SK-N-SH (cell line): Measurements from ENCODE around the gene OR1N1. TPM values are rescaled to one million over a fixed set of nuclear protein-coding genes. Genes with fewer than 3 reads are reported as not detected.

Source experiments
- CTCF ChIA-PET: fragments of 300-600, 350-600 bp; formaldehyde crosslinking; extraction: SDS; loops from one replicate; lab custom pipeline; 2021; lab: Yijun Ruan, JAX
- POLR2A ChIA-PET: fragments of 350-600 bp; sonication (Branson Sonifier 250); formaldehyde crosslinking; extraction: SDS; loops from one replicate; lab custom pipeline; 2020; ENCODE audit warnings: antibody characterized with exemption, inconsistent platforms; lab: Yijun Ruan, JAX
- DNase-seq: peaks from one replicate; pipeline ENCODE4 v3.0.0; 2012
- H2AFZ ChIP-seq: fragments of 200-600 bp; sonication (generic); 2 replicates; pipeline ENCODE4 v1.8.1; 2016; ENCODE audit warnings: antibody characterized with exemption, mild to moderate bottlenecking, low read depth
- H3F3A ChIP-seq: fragments of 200-600 bp; sonication (generic); replicated peaks from 2 replicates; pipeline ENCODE3; 2016; ENCODE audit warnings: antibody characterized with exemption, mild to moderate bottlenecking; ENCODE audit not compliant: insufficient read depth
- H3K27ac ChIP-seq, 2 experiments: fragments of 200-500 bp in 1 of 2; fragments of 200-600 bp in 1 of 2; sonication (Bioruptor generic) in 1 of 2; sonication (generic), shearing (Covaris generic) in 1 of 2; 2 replicates each; pipeline versions ENCODE4 v1.5.1 to v1.6.1; 2014 to 2016; ENCODE audit warnings: low read depth in 2 of 2, inconsistent platforms in 1 of 2, low read length in 1 of 2, mild to moderate bottlenecking in 1 of 2, mixed read lengths in 1 of 2
- H3K27me3 ChIP-seq: fragments of 200-600 bp; sonication (generic), shearing (Covaris generic); 2 replicates; pipeline ENCODE4 v1.6.1; 2016; ENCODE audit warnings: mixed run types; ENCODE audit not compliant: insufficient read depth
- H3K36me3 ChIP-seq, 2 experiments: fragments of 200-500 bp in 1 of 2; fragments of 200-600 bp in 1 of 2; sonication (Bioruptor generic) in 1 of 2; sonication (generic) in 1 of 2; replicated peaks in 1 of 2; 2 replicates each; pipeline versions ENCODE3 to v1.5.1; 2014 to 2016; ENCODE audit warnings: low read length in 1 of 2, mild to moderate bottlenecking in 1 of 2; ENCODE audit not compliant: insufficient read depth in 2 of 2, control insufficient read depth in 1 of 2
- H3K4me1 ChIP-seq, 2 experiments: fragments of 200-500 bp in 1 of 2; fragments of 200-600 bp in 1 of 2; sonication (Bioruptor generic) in 1 of 2; sonication (generic), shearing (Covaris generic) in 1 of 2; 2 replicates each; pipeline versions ENCODE4 v1.5.1 to v1.6.1; 2014 to 2016; ENCODE audit warnings: low read depth in 1 of 2, low read length in 1 of 2, mixed run types in 1 of 2; ENCODE audit not compliant: insufficient read depth in 2 of 2, control insufficient read depth in 1 of 2
- H3K4me2 ChIP-seq: fragments of 200-600 bp; sonication (generic), shearing (Covaris generic); 2 replicates; pipeline ENCODE4 v1.6.1; 2017; ENCODE audit warnings: mixed run types
- H3K4me3 ChIP-seq, 2 experiments: fragments of 200-500 bp in 1 of 2; fragments of 200-600 bp in 1 of 2; sonication (Bioruptor generic) in 1 of 2; sonication (generic), shearing (Covaris generic) in 1 of 2; 2 replicates each; pipeline versions ENCODE4 v1.5.1 to v1.8.1; 2014 to 2016; ENCODE audit warnings: low read depth in 2 of 2, inconsistent platforms in 1 of 2, low read length in 1 of 2, mild to moderate bottlenecking in 1 of 2, mixed read lengths in 1 of 2, moderate library complexity in 1 of 2
- H3K79me2 ChIP-seq: fragments of 200-600 bp; sonication (generic); 2 replicates; pipeline ENCODE4 v1.8.1; 2017; ENCODE audit warnings: mild to moderate bottlenecking; ENCODE audit not compliant: insufficient read depth
- H3K9ac ChIP-seq: fragments of 200-600 bp; sonication (generic); 2 replicates; pipeline ENCODE4 v1.6.1; 2017; ENCODE audit warnings: mixed run types
- H3K9me2 ChIP-seq: fragments of 200-600 bp; sonication (generic); 2 replicates; pipeline ENCODE4 v1.6.1; 2017; ENCODE audit warnings: mixed run types
- H3K9me3 ChIP-seq: fragments of 200-600 bp; sonication (generic); 2 replicates; pipeline ENCODE4 v1.6.1; 2017; ENCODE audit warnings: mixed run types, mild to moderate bottlenecking, moderate library complexity
- H4K20me1 ChIP-seq: fragments of 200-600 bp; sonication (generic); 2 replicates; pipeline ENCODE4 v1.6.1; 2017; ENCODE audit warnings: mild to moderate bottlenecking, mixed run types; ENCODE audit not compliant: insufficient read depth
- CHD2 ChIP-seq: fragments of 150-350 bp; IDR thresholded peaks from 2 replicates; pipeline ENCODE4 v1.6.1; 2018; ENCODE audit warnings: low read length; ENCODE audit not compliant: partially characterized antibody
- EP300 ChIP-seq, 2 experiments: IDR thresholded peaks; 2 replicates each; pipeline versions ENCODE4 v1.4.0 to v1.6.1; 2012; ENCODE audit warnings: borderline replicate concordance in 1 of 2, low read depth in 1 of 2, low read length in 1 of 2
- EZH2phosphoT487 ChIP-seq: fragments of 200-600 bp; sonication (generic); IDR thresholded peaks from 2 replicates; pipeline ENCODE4 v1.6.1; 2017; ENCODE audit warnings: low read depth, mixed run types, mild to moderate bottlenecking, antibody characterized with exemption, moderate library complexity, borderline replicate concordance
- FOXJ3 ChIP-seq: sonication (generic); formaldehyde crosslinking; IDR thresholded peaks from 2 replicates; pipeline ENCODE4 v1.5.1; 2020; ENCODE audit warnings: mild to moderate bottlenecking, missing genetic modification reagents
- NRF1 ChIP-seq: IDR thresholded peaks from 2 replicates; pipeline ENCODE4 v1.6.1; 2012; ENCODE audit warnings: low read depth, mild to moderate bottlenecking, low read length
- POLR2AphosphoS5 ChIP-seq: IDR thresholded peaks from 2 replicates; pipeline ENCODE4 v1.6.1; 2012; ENCODE audit warnings: low read depth, low read length
- RXRA ChIP-seq: IDR thresholded peaks from 2 replicates; pipeline ENCODE4 v1.4.0; 2012; ENCODE audit warnings: low read depth, mild to moderate bottlenecking, borderline replicate concordance
- SMC3 ChIP-seq: IDR thresholded peaks from 2 replicates; pipeline ENCODE4 v1.6.1; 2012; ENCODE audit warnings: low read depth, low read length, improper control_type of control experiment
- TEAD4 ChIP-seq: IDR thresholded peaks from 2 replicates; pipeline ENCODE4 v1.4.0; 2012; ENCODE audit warnings: mild to moderate bottlenecking, borderline replicate concordance; ENCODE audit not compliant: insufficient read depth
- WGBS: methylation state at CpG from one replicate; pipeline ENCODE4 v1.1.6; 2017; ENCODE audit warnings: low lambda C conversion rate; 5-methylcytosine and 5-hydroxymethylcytosine counted together
- polyA plus RNA-seq, 3 experiments: library from polyadenylated mRNA; depleted of rRNA; stranded (reverse); fragments of >200 nt; gene quantifications; 2 replicates each; pipeline ENCODE4 v1.2.3, GENCODE V29; 2012
- TF ChIP-seq, protein P1 (sequence below): fragments of 200-600 bp; sonication (generic); IDR thresholded peaks from 2 replicates; pipeline ENCODE4 v1.6.1; 2017; ENCODE audit warnings: antibody characterized with exemption, mild to moderate bottlenecking, moderate library complexity
- TF ChIP-seq, protein P2 (sequence below): IDR thresholded peaks from 2 replicates; pipeline ENCODE4 v1.4.0; 2012; ENCODE audit warnings: low read depth, borderline replicate concordance
- TF ChIP-seq, protein P3 (sequence below): fragments of 150-350 bp; IDR thresholded peaks from 2 replicates; pipeline ENCODE4 v1.6.1; 2017; ENCODE audit warnings: antibody characterized with exemption, low read length, low read depth, borderline replicate concordance

Gene OR1N1
- polyA plus RNA-seq, 1 of the 3 experiments (the other 2 are of a cell fraction) = not detected

DNA sequence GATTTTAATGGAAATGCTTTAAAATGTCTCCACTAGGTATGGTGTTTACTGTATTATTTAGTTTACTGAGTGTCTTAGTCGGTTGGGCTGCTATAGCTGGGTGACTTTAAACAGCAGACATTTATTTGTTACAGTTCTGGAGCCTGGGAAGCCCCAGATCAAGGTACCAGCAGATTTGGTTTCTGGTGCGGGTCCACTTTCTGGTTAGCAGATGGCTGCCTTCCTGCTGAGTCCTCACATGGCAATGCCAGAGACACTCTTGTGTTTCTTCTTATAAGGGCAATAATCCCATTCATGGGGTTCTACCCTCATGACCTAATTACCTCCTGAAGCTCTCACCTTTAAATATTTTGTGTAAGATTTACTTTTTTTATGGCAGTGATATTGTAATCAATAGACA, 8.9 kb downstream of the OR1N1 start (continued):
- TF ChIP-seq, protein P1, sequence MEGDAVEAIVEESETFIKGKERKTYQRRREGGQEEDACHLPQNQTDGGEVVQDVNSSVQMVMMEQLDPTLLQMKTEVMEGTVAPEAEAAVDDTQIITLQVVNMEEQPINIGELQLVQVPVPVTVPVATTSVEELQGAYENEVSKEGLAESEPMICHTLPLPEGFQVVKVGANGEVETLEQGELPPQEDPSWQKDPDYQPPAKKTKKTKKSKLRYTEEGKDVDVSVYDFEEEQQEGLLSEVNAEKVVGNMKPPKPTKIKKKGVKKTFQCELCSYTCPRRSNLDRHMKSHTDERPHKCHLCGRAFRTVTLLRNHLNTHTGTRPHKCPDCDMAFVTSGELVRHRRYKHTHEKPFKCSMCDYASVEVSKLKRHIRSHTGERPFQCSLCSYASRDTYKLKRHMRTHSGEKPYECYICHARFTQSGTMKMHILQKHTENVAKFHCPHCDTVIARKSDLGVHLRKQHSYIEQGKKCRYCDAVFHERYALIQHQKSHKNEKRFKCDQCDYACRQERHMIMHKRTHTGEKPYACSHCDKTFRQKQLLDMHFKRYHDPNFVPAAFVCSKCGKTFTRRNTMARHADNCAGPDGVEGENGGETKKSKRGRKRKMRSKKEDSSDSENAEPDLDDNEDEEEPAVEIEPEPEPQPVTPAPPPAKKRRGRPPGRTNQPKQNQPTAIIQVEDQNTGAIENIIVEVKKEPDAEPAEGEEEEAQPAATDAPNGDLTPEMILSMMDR = no peak
- TF ChIP-seq SMC3 (no peak), NRF1 (no peak), EZH2phosphoT487 (no peak)

DNA sequence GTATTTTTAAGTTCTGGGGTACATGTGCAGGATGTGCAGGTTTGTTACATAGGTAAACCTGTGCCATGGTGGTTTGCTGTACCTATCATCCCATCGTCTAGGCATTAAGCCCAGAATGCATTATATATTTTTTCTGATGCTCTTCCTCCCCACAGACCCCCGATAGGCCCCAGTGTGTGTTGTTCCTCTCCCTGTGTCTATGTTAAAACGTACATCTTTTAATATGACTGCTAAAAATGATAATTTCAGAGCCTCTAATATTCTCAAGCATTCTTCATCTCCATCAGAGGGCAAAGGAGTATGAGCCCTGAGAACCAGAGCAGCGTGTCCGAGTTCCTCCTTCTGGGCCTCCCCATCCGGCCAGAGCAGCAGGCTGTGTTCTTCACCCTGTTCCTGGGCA, 16.6 kb downstream of the OR1N1 start, which contains the start of gene OR1J2:
Gene OR1J2, plus strand, starts transcription at position 301 of the 400 bp plus-strand sequence. Its CDS starts 0 bp downstream, at position 301.
- Histone ChIP-seq H3K4me2 (no peak within 1 kb of the TSS), H3K27ac (no peak within 1 kb of the TSS), H3K4me3 (no peak within 1 kb of the TSS), H3K27me3 (peaks cover 29% of the 10 kb centered on the region; the same call in 1 of the 2 replicates), H3K9me2 (no peaks in the 10 kb centered on the region), H3K4me1 (no peaks in the 10 kb centered on the region), H3F3A (no peaks in the 10 kb centered on the region), H3K36me3 (no peaks in the 10 kb centered on the region), H3K9ac (no peak within 1 kb of the TSS), H3K79me2 (no peaks in the 10 kb centered on the region), H4K20me1 (no peaks in the 10 kb centered on the region), H2AFZ (no peak within 1 kb of the TSS), H3K9me3 (no peaks in the 10 kb centered on the region)
- 13% methylated on average over 6 of the region's 6 CpGs for WGBS
- ChIA-PET CTCF (no interaction called here), POLR2A (no interaction called here)
- no peak for TF ChIP-seq NRF1
- TF ChIP-seq POLR2AphosphoS5 = no peak
- no peak for TF ChIP-seq RXRA
- TF ChIP-seq EZH2phosphoT487 = no peak
- TF ChIP-seq SMC3 = no peak
- no peak for DNase-seq

DNA sequence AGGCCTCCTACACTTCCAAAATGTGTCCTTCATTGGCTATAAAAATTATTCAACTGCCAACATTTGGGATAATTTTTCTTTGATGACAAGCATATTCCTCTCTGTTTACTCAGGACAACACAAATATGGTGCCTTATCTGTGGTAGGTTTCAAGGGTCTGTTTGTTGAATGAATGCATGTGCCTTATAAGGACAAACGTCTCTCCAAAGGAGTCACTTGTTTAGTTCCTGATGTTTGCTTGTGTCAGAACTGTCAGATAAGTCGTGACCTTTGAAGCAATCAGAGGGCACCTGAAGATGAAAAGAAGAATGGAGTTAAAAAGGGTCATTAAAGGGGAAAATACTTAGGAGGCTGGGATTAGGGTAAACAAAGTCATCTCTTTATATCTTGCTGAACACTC, 20.1 kb downstream of the OR1N1 start:
- no peak overlapping the region for H3K9ac ChIP-seq
- no peak overlapping the region for H2AFZ ChIP-seq
- no peaks in the 10 kb centered on the region for H3K36me3 ChIP-seq
- 5% methylated on average over 2 of the region's 2 CpGs for WGBS
- no peaks in the 10 kb centered on the region for H4K20me1 ChIP-seq
- TF ChIP-seq EP300 (IDR thresholded peaks at IDR 0.05; ENCODE audit: borderline replicate concordance in 1 of 2, low read depth in 1 of 2, low read length in 1 of 2) (no peak), CHD2 (no peak), RXRA (no peak), FOXJ3 (CRISPR knock-in tag) (no peak), EZH2phosphoT487 (no peak), TEAD4 (no peak)
- TF ChIP-seq, protein P2, sequence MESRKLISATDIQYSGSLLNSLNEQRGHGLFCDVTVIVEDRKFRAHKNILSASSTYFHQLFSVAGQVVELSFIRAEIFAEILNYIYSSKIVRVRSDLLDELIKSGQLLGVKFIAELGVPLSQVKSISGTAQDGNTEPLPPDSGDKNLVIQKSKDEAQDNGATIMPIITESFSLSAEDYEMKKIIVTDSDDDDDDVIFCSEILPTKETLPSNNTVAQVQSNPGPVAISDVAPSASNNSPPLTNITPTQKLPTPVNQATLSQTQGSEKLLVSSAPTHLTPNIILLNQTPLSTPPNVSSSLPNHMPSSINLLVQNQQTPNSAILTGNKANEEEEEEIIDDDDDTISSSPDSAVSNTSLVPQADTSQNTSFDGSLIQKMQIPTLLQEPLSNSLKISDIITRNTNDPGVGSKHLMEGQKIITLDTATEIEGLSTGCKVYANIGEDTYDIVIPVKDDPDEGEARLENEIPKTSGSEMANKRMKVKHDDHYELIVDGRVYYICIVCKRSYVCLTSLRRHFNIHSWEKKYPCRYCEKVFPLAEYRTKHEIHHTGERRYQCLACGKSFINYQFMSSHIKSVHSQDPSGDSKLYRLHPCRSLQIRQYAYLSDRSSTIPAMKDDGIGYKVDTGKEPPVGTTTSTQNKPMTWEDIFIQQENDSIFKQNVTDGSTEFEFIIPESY = no peak
- TF ChIP-seq, protein P3, sequence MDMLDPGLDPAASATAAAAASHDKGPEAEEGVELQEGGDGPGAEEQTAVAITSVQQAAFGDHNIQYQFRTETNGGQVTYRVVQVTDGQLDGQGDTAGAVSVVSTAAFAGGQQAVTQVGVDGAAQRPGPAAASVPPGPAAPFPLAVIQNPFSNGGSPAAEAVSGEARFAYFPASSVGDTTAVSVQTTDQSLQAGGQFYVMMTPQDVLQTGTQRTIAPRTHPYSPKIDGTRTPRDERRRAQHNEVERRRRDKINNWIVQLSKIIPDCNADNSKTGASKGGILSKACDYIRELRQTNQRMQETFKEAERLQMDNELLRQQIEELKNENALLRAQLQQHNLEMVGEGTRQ = no peak
- no peaks in the 10 kb centered on the region for H3F3A ChIP-seq
- H3K4me2 ChIP-seq = no peak overlapping the region
- POLR2A ChIA-PET = no interaction called here
- DNase-seq = no peak
- CTCF ChIA-PET = interaction anchor here (1.0 kb wide), 1 partner anchor 8 kb away, joined by 3 read pairs; no protein-coding TSS in a partner anchor
- no peaks in the 10 kb centered on the region for H3K9me3 ChIP-seq
- H3K9me2 ChIP-seq = no peaks in the 10 kb centered on the region
- no peaks in the 10 kb centered on the region for H3K4me1 ChIP-seq
- H3K27ac ChIP-seq = no peak overlapping the region
- H3K4me3 ChIP-seq = no peak overlapping the region
- no peaks in the 10 kb centered on the region for H3K79me2 ChIP-seq
- peaks cover 21% of the 10 kb centered on the region; the same call in 1 of the 2 replicates for H3K27me3 ChIP-seq
